Karpas-422 (cell line): ENCODE results near the gene MOB1A. TPM values are rescaled to one million over a fixed set of nuclear protein-coding genes. Genes with fewer than 3 reads are reported as not detected.

ENCODE experiments used
- DNase-seq: peaks from one replicate; pipeline ENCODE4 v3.0.0-alpha.2; 2015
- H2AFZ ChIP-seq: fragments of 200-600 bp; sonication (generic); 2 replicates; pipeline ENCODE4 v1.6.1; 2014; ENCODE audit warnings: antibody characterized with exemption, low read length, mixed read lengths
- H3K27ac ChIP-seq: fragments of 200-600 bp; sonication (generic); 2 replicates; pipeline ENCODE4 v1.5.1; 2014; ENCODE audit warnings: mild to moderate bottlenecking, low read length, moderate library complexity
- H3K27me3 ChIP-seq: fragments of 200-600 bp; sonication (generic); 2 replicates; pipeline ENCODE4 v1.6.1; 2014; ENCODE audit warnings: low read length, mixed read lengths
- H3K36me3 ChIP-seq: fragments of 200-600 bp; sonication (generic); 2 replicates; pipeline ENCODE4 v1.6.1; 2014; ENCODE audit warnings: low read length, mixed read lengths; ENCODE audit not compliant: insufficient read depth
- H3K4me1 ChIP-seq: fragments of 200-600 bp; sonication (generic); 2 replicates; pipeline ENCODE4 v1.6.1; 2014; ENCODE audit warnings: mild to moderate bottlenecking, low read length, mixed read lengths
- H3K4me2 ChIP-seq: fragments of 200-600 bp; sonication (generic); 2 replicates; pipeline ENCODE4 v1.6.1; 2014; ENCODE audit warnings: low read length, low read depth, mild to moderate bottlenecking; ENCODE audit not compliant: poor library complexity, severe bottlenecking
- H3K4me3 ChIP-seq: fragments of 200-600 bp; sonication (generic); 2 replicates; pipeline ENCODE4 v1.5.1; 2014; ENCODE audit warnings: mild to moderate bottlenecking, antibody characterized with exemption, low read length, mixed read lengths
- H3K79me2 ChIP-seq: fragments of 200-600 bp; sonication (generic); 2 replicates; pipeline ENCODE4 v1.6.1; 2014; ENCODE audit warnings: mild to moderate bottlenecking, low read length, mixed read lengths
- H3K9ac ChIP-seq: fragments of 200-600 bp; sonication (generic); 2 replicates; pipeline ENCODE4 v1.6.0; 2014; ENCODE audit warnings: low read length
- H3K9me2 ChIP-seq: fragments of 200-600 bp; sonication (generic), shearing (Covaris generic); replicated peaks from 2 replicates; pipeline ENCODE4 v1.6.0; 2014; ENCODE audit warnings: mild to moderate bottlenecking, low read length, moderate library complexity; ENCODE audit not compliant: insufficient read depth
- H3K9me3 ChIP-seq: fragments of 300-700, 200-600 bp; sonication (generic); 2 replicates; pipeline ENCODE4 v1.6.1; 2014; ENCODE audit warnings: low read length, mixed read lengths
- H4K20me1 ChIP-seq: fragments of 200-600 bp; sonication (generic); 2 replicates; pipeline ENCODE4 v1.6.1; 2014; ENCODE audit warnings: mild to moderate bottlenecking, antibody characterized with exemption, low read length, low read depth; ENCODE audit not compliant: insufficient read depth
- total RNA-seq: library from RNA; depleted of rRNA; stranded (reverse); fragments of >200 nt; shearing (Covaris generic); gene quantifications from 2 replicates; pipeline ENCODE4 v1.2.3, GENCODE V29; 2014; ENCODE audit warnings: low replicate concordance

Gene MOB1A
- total RNA-seq, 1 experiment from 2014 or later = 542 TPM

GRCh38 chr2:74179063-74179865, 585 bp upstream of the MOB1A start:
- Histone ChIP-seq H3K9me3 (no peaks in the 10 kb centered on the region), H3K79me2 (peaks cover 48% of the 10 kb centered on the region), H4K20me1 (peaks cover 37% of the 10 kb centered on the region), H3K4me3 (peak overlapping the region; percentile 84), H3K4me1 (peaks cover 79% of the 10 kb centered on the region), H3K9me2 (no peaks in the 10 kb centered on the region), H3K9ac (peak overlapping the region; percentile 42), H2AFZ (no peak overlapping the region), H3K36me3 (peaks cover 30% of the 10 kb centered on the region), H3K27ac (peak overlapping the region; percentile 100), H3K4me2 (peak overlapping the region; percentile 97), H3K27me3 (no peaks in the 10 kb centered on the region)
- DNase-seq = no peak

GRCh38 chr2:74177696-74178095, 983 bp downstream of the MOB1A start:
- Histone ChIP-seq H3K4me3 (peak overlapping the region; percentile 84), H2AFZ (no peak overlapping the region), H3K27ac (peak overlapping the region; percentile 100), H3K4me2 (peak overlapping the region; percentile 97), H3K9ac (peak overlapping the region; percentile 98), H3K79me2 (peaks cover 62% of the 10 kb centered on the region), H3K4me1 (peaks cover 77% of the 10 kb centered on the region), H3K9me2 (no peaks in the 10 kb centered on the region), H3K27me3 (no peaks in the 10 kb centered on the region), H3K9me3 (no peaks in the 10 kb centered on the region), H3K36me3 (peaks cover 36% of the 10 kb centered on the region), H4K20me1 (peaks cover 49% of the 10 kb centered on the region)
- no peak for DNase-seq

- peak overlapping the region; percentile 97 for H3K4me2 ChIP-seq
- H3K9ac ChIP-seq = no peak overlapping the region
- peaks cover 58% of the 10 kb centered on the region for H3K36me3 ChIP-seq
- no peaks in the 10 kb centered on the region for H3K9me2 ChIP-seq
- H3K79me2 ChIP-seq = peaks cover 85% of the 10 kb centered on the region
- H2AFZ ChIP-seq = no peak overlapping the region
- H3K4me3 ChIP-seq = no peak overlapping the region
- peak overlapping the region; percentile 100 for H3K27ac ChIP-seq
- no peaks in the 10 kb centered on the region for H3K9me3 ChIP-seq
- peaks cover 62% of the 10 kb centered on the region for H4K20me1 ChIP-seq
- peaks cover 50% of the 10 kb centered on the region for H3K4me1 ChIP-seq
- peak; percentile 55 for DNase-seq
- H3K27me3 ChIP-seq = no peaks in the 10 kb centered on the region
Observed at GRCh38 chr2:74174909-74175308, 3.8 kb downstream of the MOB1A start.

- no peaks in the 10 kb centered on the region for H3K27me3 ChIP-seq
- no peak overlapping the region for H3K4me2 ChIP-seq
- no peak overlapping the region for H3K4me3 ChIP-seq
- no peaks in the 10 kb centered on the region for H3K9me3 ChIP-seq
- peaks cover 5% of the 10 kb centered on the region for H3K4me1 ChIP-seq
- DNase-seq = no peak
- H4K20me1 ChIP-seq = peaks cover 47% of the 10 kb centered on the region
- H3K36me3 ChIP-seq = peaks cover 85% of the 10 kb centered on the region
- no peak overlapping the region for H3K9ac ChIP-seq
- no peak overlapping the region for H2AFZ ChIP-seq
- H3K27ac ChIP-seq = 0 out of 2 replicates have a peak overlapping the region, but pooled peaks have one; percentile 10
- peaks cover 95% of the 10 kb centered on the region for H3K79me2 ChIP-seq
- H3K9me2 ChIP-seq = no peaks in the 10 kb centered on the region
Observed at GRCh38 chr2:74168739-74169138, 9.9 kb downstream of the MOB1A start.

GRCh38 chr2:74164761-74165160, 13.9 kb downstream of the MOB1A start:
- no peak for DNase-seq
- H3K9me2 ChIP-seq = no peaks in the 10 kb centered on the region
- no peak overlapping the region for H3K4me2 ChIP-seq
- H3K4me3 ChIP-seq = no peak overlapping the region
- peaks cover 89% of the 10 kb centered on the region for H3K36me3 ChIP-seq
- H3K9ac ChIP-seq = no peak overlapping the region
- no peaks in the 10 kb centered on the region for H3K27me3 ChIP-seq
- H3K4me1 ChIP-seq = peaks cover 5% of the 10 kb centered on the region; the same call in 1 of the 2 replicates
- H2AFZ ChIP-seq = no peak overlapping the region
- peaks cover 49% of the 10 kb centered on the region for H4K20me1 ChIP-seq
- no peaks in the 10 kb centered on the region for H3K9me3 ChIP-seq
- no peak overlapping the region for H3K27ac ChIP-seq
- peaks cover 91% of the 10 kb centered on the region for H3K79me2 ChIP-seq

GRCh38 chr2:74162951-74163350, 15.7 kb downstream of the MOB1A start:
- H3K4me3 ChIP-seq = no peak overlapping the region
- no peak overlapping the region for H2AFZ ChIP-seq
- H3K27me3 ChIP-seq = no peaks in the 10 kb centered on the region
- no peaks in the 10 kb centered on the region for H3K9me2 ChIP-seq
- H3K4me1 ChIP-seq = peaks cover 21% of the 10 kb centered on the region
- peaks cover 86% of the 10 kb centered on the region for H3K36me3 ChIP-seq
- H4K20me1 ChIP-seq = peaks cover 61% of the 10 kb centered on the region
- no peaks in the 10 kb centered on the region for H3K9me3 ChIP-seq
- no peak overlapping the region for H3K9ac ChIP-seq
- peaks cover 81% of the 10 kb centered on the region for H3K79me2 ChIP-seq
- no peak for DNase-seq
- H3K4me2 ChIP-seq = no peak overlapping the region
- H3K27ac ChIP-seq = no peak overlapping the region

GRCh38 chr2:74155830-74156229, 22.8 kb downstream of the MOB1A start:
- Histone ChIP-seq H3K9ac (no peak overlapping the region), H3K36me3 (peaks cover 85% of the 10 kb centered on the region; the same call in 1 of the 2 replicates), H3K9me2 (no peaks in the 10 kb centered on the region), H3K4me1 (peaks cover 86% of the 10 kb centered on the region), H2AFZ (no peak overlapping the region), H3K4me3 (no peak overlapping the region), H3K4me2 (peak overlapping the region; percentile 55), H3K79me2 (peaks cover 32% of the 10 kb centered on the region), H3K27me3 (no peaks in the 10 kb centered on the region), H3K9me3 (no peaks in the 10 kb centered on the region), H3K27ac (peak overlapping the region; percentile 89), H4K20me1 (peaks cover 37% of the 10 kb centered on the region)
- DNase-seq = no peak

- Histone ChIP-seq H3K27ac (peak overlapping the region; percentile 89), H3K79me2 (peaks cover 20% of the 10 kb centered on the region), H4K20me1 (peaks cover 25% of the 10 kb centered on the region), H3K4me3 (peak overlapping the region; percentile 1; the same call in 1 of the 2 replicates), H3K4me2 (peak overlapping the region; percentile 55), H3K9ac (peak overlapping the region; percentile 34; the same call in 1 of the 2 replicates), H3K4me1 (peaks cover 97% of the 10 kb centered on the region), H3K9me2 (no peaks in the 10 kb centered on the region), H3K27me3 (no peaks in the 10 kb centered on the region), H2AFZ (no peak overlapping the region), H3K36me3 (peaks cover 68% of the 10 kb centered on the region; the same call in 1 of the 2 replicates), H3K9me3 (no peaks in the 10 kb centered on the region)
- DNase-seq = no peak
Observed at GRCh38 chr2:74152954-74153353, 25.7 kb downstream of the MOB1A start.
